Measurements from ENCODE around the gene C16orf86.
"Not testable (repeated sequence)": the region's sequence is repeated elsewhere in the genome, so short reads cannot be mapped to it uniquely, and the experiment has no call there.

Gene C16orf86

DNA sequence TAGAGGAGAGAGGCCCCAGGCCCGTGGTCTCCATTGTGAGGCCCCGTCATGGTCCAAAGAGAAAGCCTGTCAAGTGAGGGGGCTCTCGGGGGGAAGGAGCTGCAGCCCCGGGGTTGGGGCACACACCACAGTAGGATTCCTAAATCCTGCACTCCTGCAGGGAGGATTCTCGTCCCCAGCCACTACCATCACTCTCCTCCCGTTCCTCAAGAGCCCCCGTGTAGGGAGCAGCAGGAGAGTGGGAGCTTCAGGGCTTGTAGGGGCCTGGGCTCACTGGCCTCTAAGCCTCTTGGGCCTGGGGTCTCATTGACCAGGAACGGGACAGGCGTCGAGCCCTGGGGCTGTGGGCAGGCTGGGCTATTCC, 821 bp downstream of the C16orf86 start:
- DNase-seq (ENCODE audit: low read depth in 2 of 2): no peak

DNA sequence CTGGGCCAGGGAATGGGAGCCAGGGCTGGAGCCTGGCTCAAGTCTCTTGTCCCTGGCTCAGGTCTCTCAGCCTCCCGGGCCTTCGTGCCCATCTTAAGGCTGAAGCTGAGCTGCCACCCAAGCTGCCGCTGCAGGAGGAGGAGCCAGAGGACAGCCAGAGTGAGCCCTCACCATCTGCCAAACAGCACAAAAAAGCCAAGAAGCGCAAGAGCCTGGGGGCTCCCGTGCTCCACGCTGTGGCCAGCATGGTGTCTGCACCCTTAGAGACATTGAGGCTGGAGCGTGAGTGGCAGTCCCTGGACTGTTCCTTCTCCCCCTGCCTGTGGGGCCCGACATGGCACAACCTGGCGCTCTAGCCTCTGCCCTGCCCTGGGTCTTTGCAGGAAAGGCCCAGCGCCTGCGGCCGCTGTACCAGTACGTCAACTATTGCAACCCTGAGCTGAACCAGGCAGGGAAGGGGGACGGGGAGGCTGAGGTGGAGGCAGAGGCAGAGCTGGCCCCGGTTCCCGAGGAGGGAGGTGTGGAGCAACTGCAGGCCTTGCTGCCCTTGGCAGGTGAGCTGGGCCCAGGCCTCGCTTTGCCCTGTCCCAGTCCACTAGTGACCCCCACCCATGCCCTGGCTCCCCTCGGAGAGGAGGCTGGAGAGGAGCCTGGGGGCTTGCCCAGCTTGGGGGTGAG, 1.3 kb downstream of the C16orf86 start:
- DNase-seq (ENCODE audit: low read depth in 2 of 2): peak; percentile 53 to 58

DNA sequence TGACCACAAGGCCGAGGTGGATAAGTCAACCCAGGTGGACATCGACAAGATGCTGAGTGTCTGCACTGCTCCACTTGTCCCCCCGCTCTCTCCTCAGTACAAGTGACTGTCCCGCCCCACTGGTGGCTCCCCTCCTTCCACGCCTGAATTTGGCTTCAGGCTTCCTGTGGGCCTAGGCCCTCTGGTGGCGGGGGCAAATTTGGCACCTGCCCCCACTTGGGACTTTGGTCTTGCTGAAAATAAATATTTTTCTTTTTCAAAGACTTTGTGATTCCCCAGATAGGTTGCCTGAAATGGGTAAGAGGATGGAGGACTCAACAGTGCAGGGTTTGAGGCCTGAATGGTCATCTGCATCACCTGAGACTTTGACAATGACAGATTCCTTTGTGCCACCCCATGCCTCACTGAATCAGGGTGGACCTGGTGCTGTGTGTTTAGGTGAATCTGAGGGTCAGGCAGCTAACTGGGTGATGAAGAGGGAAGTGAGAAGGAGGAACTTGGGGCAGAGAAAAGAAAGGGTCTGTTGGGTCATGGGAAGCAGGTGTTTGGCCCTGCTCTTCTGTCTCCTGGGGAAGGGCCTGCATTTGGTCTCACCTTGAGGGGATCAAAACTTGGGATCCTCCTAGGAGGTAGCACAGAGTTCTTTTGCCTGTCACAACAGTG, 2.0 kb downstream of the C16orf86 start:
- DNase-seq (ENCODE audit: low read depth in 2 of 2): no peak

DNA sequence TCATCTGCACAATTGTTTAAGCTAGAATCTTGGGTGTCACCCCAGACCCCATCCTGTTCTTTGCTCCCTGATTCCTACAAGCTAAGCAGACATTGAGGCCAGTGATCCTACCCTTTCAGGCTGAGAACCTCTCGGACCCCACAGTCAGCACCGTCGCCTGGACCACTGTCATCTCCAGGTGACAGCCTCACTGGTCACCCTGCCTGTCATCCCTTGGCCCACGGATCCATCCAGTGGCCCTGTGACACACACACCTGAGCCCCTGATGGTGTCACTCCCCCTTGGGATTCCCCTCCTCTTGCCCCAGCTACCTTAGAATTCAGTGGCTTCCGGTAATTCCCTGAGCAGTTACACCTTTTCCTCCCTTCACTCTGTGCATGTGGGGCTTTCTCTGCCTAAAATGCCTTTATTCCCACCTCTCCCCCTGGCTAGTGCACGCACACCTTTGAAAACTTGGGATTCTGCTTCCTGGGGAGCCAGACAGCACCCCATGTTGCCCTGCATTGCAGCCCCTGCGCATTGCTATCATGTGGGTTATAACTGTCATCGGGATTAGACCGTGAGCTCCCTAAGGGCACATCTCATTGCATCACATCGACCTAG, 3.0 kb downstream of the C16orf86 start:
- DNase-seq (ENCODE audit: low read depth in 2 of 2): no peak

DNA sequence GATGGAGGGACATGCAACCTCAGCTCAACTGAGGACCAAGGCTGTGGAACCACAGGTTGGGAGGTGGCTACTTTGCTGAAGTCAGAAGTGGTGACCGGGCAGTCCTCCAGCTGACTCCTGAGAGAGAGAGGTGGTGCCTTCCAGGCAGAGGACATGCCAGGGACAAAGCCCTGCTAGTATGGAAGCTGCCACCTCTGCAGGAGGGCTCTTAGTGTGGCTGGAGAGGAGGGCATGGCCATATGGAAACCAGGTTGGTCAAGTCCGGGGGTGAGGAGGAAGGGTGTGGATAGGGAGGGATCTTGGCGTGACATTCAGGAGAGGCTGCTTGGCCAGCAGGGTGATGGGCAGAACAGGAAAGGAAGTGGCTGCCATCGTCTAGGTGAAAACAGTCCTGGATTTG, 5.7 kb downstream of the C16orf86 start:
- DNase-seq (ENCODE audit: low read depth in 2 of 2): no peak

DNA sequence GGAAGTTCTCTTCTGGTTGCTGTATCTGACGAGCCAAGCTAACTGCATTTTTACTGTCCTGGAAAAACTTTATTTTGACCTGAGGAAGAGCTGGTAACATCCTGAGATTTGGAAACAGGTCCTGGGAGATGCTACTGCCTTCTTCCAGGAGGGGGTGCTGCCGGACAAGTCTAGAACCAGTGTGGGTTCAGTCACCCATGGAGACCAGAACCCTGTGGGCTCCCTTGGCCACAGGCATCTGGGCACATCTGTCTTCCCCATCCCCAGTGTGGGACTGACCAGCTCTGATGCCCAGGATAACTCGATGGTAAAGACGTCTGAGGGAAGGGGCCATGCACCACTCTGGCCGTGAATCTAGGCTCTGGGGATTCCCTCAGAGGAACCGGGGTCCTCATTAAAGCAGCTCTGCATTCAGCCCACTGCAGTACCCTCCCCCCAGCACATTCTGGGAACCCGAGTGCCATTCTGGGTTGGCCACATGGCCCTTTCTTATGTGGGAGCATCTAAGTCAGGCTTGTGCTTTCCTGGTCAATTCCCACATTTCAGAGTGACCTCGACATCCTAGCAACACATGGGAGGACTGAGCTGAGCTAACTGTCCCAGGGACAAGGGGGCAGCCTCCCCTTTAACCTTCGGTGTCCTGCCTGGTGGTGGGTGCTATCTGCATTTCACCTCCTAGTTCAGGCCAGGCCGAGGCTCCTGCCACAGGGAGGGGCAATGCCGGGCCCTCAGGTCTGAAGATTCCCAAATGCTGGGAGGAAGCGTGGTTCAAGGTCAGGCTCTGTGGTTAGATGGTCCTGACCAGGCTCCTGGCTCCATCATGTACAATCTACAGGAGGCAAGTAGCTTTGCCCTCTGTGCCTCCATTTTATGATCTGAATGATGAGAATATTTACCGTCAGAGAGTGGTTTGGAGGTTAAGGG, 6.4 kb downstream of the C16orf86 start:
- no peak for DNase-seq (ENCODE audit: low read depth in 2 of 2)

DNA sequence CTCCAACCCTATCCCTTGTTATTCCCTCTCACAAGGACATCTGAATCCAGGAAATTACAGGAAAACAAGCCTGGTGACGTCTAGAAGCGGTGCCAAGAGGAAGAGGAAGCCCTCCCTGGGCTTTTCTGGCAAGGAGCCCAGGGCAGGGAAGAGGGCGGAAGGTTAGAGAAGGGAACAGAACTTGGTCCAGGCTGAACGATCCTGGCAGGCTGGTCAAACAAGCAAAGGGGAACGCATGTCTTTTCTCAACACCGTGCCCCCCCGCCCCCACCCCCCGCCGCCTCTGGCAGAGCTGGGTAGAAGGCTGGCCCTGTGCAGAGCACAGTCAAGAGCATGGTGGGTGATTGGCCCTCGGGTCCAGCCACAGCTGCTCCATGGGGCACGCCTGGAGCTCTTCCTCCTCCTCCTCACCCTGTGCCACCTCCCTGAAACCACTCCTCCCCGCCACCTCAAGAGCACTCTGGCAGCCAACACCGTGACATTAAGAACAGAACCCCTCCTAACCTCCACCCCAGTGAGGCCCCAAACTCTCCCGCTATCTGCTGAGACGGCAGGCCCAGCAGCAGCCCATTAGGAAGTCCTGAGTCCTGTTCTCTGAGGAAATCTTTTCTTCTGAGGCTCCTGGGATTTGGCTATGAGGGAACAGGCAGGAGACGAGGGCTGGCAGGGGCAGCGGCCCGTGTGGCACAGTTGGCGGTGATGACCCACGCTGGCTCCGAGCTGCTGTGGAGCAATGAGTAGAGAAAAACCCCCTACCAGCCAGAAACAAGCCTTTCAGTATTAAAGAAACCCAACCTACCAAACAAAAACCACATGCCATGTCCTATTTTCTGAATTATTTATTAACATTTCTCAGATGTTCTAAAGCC, 7.3 kb downstream of the C16orf86 start:
- DNase-seq (ENCODE audit: low read depth in 2 of 2): no peak

DNA sequence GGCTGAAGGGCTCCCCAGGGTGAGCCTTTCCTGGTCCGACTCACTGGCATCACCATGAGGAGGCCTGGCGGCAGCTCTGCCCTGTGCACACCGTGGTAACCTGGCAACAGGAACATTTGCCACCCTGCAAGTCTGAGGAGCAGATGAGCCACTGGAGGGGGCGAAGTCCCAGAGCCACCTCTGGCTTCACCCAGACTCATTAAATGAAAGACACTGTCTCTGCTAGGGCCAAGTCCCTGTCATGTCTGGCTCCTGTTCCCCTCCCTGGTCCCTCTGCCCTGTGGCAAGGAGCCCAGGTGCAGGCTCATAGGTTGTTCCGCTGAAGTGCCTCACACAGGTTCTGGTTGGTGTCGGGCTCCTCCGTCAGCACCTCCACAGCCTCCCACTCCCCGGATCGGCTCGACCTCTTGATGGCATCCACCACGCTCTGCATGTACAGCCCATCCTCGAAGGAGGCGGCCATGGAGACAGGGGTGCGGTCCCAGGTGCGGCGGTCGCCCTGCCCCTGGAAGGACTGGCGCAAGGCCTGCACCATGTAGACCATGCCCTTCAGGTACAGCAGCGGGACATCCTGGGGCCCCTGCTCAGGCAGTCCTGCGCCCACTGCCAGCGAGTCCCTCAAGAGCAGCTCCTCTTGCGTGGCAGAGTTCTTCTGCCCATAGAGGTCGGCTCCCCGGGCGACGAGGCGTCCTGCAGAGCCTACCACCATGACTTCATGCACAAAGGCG, 8.4 kb downstream of the C16orf86 start:
- no peak for DNase-seq (ENCODE audit: low read depth in 2 of 2)

DNA sequence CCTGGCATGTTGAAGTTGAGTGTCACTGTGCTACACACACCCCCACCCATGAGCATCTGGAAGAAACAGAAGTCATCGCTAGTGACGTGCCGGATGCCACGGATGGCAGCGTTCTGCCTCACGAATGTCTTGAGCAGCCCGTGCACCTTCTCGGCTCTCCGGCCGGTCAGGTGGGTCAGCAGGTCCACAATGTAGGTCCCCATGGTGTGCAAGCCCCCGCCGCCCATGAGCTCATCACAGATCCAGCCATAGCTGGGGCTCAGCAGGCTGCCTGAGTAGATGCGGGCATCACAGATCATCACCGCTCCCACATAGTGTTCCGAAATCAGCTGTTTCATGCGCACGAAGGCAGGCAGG, 8.9 kb downstream of the C16orf86 start:
- no peak for DNase-seq (ENCODE audit: low read depth in 2 of 2)

DNA sequence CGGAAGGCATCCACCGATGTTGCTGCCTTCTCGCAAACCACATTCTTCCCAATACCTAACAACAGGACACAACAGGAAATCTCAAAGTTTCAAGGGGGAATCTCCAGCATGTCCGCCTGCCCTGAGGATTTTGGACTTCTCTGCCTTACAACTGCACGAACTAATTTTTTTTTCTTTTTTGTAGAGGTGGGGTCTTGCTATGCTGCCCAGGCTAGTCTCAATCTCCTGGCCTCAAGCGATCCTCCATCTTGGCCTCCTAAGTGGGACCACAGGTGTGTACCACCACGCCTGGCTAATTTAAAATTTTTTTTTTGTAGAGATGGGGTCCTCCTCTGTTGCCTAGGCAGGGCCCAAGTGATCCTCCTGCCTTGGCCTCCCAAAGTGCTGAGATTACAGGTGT, 9.4 kb downstream of the C16orf86 start:
- DNase-seq (ENCODE audit: low read depth in 2 of 2): no peak

DNA sequence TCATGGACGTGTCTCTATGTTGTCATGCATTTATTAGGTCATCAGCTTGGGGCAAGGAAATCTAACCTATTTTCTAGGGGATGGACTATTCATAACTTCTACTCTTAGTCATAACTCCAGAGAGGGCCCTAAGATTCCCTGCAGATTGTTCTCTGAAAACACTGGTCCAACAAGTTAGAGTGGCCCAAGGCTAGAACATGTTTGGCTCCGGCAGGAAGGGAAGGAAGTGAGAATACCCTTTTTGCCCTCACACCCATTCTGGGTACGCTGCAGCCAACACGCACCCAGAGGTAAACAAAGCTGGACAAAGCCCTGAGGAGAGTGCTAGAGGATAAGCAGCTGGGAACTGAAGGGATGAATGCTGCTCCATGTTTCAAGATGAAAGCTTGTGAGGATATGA, 9.9 kb downstream of the C16orf86 start:
- DNase-seq (ENCODE audit: low read depth in 2 of 2): no peak

DNA sequence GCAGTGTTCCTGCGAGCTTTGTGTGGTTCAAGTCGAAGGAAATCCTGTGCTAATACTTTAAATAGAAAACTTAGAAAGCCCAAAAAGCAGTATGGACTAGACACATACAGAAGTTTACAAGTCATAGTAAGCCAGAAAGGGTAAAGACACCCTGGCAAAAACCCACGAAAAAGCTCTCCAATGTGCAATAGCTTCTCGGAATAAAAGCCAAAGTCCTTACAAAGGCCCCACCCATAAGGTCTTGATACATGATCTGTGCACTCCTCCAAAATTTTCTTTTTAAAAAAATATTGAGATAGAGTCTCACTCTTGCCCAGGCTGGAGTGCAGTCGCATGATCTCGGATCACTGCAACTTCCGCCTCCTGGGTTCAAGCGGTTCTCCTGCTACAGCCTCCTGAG, 10.3 kb downstream of the C16orf86 start:
- DNase-seq (ENCODE audit: low read depth in 2 of 2): no peak

DNA sequence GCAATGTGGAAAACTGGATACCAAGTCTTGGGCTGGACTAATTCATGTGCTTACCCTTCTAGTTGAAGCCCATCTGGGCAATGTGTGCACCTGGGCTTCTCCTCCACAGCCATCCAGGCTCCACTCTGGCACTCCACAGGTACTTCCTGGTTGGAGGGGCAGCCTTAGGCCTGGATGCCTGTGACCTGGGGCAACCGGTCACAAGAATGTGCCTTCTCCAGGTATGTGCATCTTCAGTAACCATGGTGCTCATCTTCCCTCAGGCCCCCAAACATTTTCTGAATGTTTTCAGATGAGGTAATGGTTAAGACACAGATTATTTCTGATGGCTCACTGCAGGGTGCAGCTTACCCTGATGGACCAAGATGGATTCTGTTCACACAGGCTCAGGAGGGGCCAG, 11.1 kb downstream of the C16orf86 start:
- DNase-seq (ENCODE audit: low read depth in 2 of 2): no peak

DNA sequence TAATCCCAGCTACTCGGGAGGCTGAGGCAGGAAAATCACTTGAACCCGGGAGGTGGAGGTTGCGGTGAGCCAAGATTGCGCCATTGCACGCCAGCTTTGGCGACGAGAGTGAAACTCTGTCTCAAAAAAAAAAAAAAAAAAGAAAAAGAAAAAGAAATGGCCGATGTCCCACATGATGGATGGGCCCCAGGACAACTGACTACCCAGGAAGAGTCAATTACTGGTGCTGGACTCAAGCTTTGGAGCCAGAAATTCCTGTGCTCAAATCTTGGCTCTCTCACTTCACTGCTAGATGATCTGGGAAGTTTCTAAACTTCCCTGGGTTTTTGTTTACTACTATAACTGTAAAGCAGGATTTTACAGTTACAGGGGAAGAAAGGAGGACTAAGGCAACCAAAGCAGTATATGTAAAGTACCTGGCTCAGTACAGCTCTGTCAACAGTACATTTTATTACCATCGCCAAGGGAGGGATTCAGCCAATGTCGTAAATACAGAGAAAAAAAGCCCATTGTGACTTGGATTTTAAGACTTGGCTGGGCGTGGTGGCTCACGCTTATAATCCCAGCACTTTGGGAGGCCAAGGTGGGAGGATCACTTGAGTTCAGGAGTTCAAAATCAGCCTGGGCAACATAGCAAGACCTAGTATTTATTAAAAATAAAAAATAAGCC, 11.9 kb downstream of the C16orf86 start:
- DNase-seq (ENCODE audit: low read depth in 2 of 2): no peak

DNA sequence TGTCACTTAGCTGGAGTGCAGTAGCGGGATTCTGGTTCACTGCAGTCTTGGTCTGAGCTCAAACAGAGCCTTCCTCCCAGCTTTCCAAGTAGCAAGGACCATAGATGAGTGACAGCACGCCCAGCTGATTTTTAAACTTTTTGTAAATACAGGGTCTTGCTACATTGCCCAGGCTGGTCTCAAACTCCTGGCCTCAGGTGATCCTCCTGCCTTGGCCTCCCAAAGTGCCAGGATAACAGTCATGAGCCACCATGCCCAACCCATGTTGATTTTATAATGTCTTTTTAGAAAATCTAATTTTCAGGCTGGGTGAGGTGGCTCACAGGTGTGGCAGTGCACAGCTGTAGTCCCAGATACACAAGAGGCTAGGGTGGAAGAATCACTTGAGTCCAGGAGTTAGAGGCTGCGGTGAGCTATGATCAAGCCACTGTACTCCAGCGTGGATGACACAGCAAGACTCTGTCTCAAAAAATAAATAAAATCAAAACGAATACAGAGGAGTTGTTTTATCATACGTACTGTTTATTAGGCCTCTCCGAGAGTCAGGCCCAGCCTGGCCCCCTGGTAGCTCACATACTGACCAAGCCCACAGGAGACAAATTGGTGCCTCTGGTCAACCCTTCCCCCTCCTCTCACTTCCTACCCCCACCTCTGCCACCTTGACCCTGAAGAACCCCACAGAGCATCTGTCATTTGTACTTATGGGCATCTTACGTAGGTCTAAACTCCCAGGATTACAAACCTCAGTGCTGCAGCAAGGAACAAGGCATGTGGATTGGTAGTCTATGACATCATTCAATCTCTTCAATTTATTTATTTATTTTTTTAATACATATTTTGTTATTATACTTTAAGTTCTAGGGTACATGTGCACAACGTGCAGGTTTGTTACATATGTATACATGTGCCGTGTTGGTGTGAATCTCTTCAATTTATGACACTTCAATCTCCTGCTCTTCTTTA, 13.6 kb downstream of the C16orf86 start:
- DNase-seq (ENCODE audit: low read depth in 2 of 2): no peak

DNA sequence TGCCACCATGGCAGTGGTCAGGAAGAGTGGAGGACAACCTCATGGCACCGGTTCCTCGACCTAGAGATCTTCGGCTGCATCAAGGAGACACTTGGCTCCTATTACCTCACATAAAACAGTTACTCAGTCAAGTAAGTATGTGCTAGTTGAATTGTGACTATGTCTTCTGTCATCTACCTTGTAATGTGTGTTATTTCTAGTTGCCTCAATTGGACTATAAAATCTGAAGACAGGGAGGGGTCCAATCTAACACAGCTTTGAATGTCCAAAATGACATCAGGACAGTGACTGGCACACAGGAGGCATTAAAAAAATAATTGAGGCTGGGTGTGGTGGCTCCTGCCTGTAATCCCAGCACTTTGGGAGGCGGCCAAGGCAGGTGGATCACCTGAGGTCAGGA, 17.2 kb downstream of the C16orf86 start:
- no peak for DNase-seq (ENCODE audit: low read depth in 2 of 2)

DNA sequence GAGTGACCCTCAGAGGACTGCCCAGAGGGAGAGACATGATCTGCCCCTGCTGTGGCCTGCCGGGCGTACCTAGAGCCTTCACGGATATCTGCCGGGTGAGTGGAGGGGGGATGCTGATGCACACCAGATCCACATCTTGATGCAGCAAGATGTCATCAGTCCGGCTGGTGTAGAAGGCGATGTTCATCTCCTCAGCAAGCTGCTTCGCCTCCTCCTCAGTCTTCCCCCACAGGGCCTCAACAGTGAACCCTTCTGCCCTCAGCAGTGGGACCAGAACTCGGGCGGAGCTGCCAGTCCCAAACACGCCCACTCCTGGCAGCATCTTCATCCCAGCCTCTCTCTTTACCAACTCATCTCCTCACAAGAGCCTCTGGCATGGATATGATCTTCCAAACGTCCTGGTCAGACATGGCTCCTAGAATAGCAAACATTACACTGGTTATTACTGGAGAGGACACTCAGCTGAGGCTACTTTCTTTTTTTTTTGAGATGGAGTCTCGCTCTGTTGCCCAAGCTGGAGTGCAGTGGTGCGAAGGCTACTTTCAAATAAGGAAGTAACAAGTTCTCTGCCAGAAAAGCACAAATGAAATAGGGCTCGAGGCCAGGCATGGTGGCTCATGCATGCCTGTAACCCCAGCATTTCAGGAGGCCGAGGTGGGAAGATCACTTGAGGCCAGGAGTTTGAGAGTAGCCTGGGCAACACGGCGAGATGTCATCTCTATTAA, 18.9 kb downstream of the C16orf86 start:
- DNase-seq (ENCODE audit: low read depth in 2 of 2): no peak

DNA sequence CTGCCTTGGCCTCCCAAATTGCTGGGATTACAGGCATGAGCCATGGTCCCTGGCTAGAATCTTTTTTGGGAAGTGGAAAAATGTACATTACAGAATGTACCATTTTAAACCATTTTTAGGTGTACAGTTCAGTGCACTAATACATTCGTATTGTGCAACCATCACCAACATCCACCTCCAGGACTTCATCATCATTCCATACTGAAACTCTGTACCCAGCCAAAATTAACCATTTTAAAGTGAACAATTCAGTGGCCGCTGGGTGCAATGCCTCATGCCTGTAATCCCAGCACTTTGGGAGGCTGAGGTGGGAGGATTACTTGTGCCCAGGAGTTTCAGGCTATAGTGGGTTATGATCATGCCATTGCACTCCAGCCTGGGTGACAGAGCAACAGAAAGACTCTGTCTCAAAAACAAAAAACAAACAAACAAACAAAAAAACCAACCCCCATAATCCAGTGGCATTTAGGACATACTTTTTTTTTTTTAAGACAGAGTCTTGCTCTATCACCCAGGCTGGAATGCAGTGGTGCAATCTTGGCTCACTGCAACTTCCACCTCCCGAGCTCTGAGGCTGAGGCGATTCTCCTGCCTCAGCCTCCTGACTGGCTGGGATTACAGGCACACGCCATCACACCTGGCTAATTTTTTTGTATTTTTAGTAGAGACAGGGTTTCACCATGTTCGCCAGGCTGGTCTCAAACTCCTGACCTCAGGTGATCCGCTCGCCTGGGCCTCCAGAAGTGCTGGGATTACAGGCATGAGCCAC, 27.1 kb downstream of the C16orf86 start:
- not testable (repeated sequence) for DNase-seq (ENCODE audit: low read depth in 2 of 2)

All from stimulated activated CD8-positive, alpha-beta memory T cell treated with anti-CD3 and anti-CD28 coated beads, Interleukin-7, amount 100 ng/mL, for 1 hour (primary cell).